Stimulated activated CD8-positive, alpha-beta memory T cell treated with anti-CD3 and anti-CD28 coated beads, Interleukin-4, amount 100 ng/mL, for 4 hours (primary cell): ENCODE results near the gene HDAC9.

ENCODE experiments used
- DNase-seq, 2 donors: peaks; one replicate each; pipeline ENCODE4 v3.0.0-alpha.2; 2020; ENCODE audit warnings: low read depth in 2 of 2, low spot score in 1 of 2

The HDAC9 gene

DNA sequence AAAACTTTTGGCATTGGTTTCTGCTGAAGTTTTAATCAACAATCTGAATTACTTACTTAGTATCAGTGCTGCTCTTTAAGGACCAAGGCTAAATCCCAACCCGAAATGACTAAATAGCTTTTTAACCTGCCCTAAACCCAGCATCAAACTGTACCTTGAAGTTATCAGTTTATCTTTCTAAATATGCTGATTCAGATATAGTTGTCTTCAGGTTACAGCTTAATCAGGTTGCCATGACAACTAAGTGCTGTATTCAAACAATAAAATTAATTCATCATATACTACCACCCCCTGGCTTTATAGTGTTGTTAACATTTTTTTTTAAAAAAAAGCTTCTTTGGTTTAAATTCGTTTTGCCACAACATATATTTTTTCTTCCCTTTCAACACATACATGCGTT is 382.3 kb downstream of the HDAC9 start:
- no peak for DNase-seq

- DNase-seq = no peak
Measured at GRCh38 chr7:18886832-18887231, 391.3 kb downstream of the HDAC9 start.

- DNase-seq = no peak
Measured at GRCh38 chr7:18889436-18889835, 393.9 kb downstream of the HDAC9 start.

DNA sequence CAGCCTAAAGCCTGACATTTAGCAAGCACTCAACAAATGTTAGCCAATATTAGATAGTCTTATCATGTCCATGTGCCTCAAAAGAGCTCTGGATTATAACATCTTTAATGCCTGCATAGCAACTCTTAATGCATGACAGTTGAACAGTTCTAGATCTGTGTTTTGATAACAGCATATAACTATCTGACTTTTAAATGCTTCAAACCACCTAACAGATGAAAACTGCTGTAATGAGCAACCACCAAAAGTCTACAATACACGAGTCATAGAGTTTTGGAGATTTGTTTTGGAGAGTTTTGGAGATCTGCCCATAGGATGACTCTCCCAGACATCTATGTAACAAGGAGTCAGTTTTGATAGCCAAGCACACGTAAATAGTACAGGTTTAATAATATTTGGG is 394.6 kb downstream of the HDAC9 start:
- DNase-seq = no peak

GRCh38 chr7:18890885-18891621 is 395.5 kb downstream of the HDAC9 start:
- DNase-seq = no peak

GRCh38 chr7:18893156-18893555 is 397.6 kb downstream of the HDAC9 start:
- no peak for DNase-seq

DNA sequence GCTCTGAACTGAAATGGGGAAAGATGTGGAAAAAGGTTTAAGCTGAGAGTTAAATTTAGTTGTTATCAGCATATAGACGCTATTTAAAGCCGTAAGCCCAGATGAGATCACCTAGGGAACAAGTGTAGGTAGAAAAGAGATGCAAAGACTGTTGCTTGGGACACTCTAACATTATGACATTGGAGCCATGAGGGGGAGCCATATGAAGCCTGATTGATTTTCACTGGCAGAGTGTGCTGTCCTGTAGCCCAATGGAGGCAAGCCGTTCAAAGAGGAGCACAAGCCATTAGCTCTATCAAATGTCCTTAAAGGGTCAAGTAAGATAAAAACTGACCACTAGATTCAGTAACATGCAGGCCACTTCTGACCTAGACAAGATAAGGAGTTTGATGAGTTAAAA is 398.6 kb downstream of the HDAC9 start:
- no peak for DNase-seq

GRCh38 chr7:18895456-18895855 is 399.9 kb downstream of the HDAC9 start:
- no peak for DNase-seq

DNA sequence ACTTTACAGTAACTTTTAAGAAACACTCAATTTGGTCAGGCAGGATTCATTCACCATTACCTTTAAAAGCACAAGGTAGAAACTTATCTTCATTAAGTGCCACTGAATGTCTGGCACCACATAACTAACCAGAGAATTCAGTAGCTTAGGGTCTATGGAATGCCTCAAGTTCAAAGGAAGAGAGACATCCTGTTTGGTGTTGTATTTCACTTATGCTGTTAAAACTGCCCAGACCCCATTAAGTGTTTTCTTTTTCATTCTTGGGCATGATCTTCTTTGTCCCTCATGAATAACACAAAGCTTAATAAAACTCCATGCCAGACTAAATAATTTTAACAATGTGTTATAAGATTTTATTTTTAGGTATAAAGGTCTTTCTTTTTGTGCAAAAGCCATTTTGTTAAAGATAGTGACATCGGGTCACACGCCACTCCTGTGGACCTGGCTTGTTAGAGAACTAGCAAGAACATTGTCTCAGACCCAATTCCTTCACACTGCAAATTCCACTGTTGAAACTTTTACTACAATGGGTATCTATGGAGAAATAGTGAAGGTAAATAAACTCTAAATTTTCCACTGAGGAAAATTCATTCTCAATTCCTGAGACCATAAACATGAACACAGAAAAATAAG is 400.9 kb downstream of the HDAC9 start:
- no peak for DNase-seq

- DNase-seq = no peak
Measured at GRCh38 chr7:18900236-18900635, 404.7 kb downstream of the HDAC9 start.

DNA sequence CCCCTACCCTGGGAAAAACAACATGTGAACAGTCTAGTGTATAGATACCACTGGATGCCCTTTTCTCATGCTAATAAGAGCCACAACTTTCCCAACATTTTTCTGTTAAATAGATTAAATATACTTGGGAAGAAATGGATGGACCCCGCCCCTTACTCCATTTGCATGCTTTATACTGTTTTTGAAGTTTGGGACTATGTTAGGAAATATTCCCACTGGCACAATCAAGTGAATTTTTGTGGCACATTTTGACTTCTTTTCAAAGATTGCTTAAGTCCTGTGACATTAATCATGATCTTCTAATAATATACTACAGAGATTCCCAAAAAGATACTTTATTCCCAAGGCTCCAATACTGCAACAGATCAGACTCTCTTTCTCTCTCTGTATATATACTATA is 405.3 kb downstream of the HDAC9 start:
- no peak for DNase-seq

DNA sequence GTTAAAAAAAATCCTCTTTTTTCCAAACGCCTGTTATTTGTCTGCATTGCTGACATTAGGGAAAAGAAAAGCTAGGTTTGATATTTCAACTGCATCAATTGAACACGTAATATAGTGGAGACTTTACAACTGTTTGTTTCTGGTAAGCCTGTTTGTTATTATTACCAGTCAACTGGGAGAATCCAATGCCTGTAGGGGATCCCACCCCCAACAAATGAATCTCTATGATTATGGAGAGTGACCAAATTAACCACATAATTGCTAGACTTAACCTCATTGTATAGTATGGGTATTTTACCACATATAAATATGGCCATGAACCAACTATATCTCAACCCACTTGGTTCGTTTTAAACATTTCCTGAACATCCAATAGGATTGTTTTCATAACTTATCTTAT is 405.8 kb downstream of the HDAC9 start:
- DNase-seq = no peak

GRCh38 chr7:18901982-18902421 is 406.5 kb downstream of the HDAC9 start:
- no peak for DNase-seq

DNA sequence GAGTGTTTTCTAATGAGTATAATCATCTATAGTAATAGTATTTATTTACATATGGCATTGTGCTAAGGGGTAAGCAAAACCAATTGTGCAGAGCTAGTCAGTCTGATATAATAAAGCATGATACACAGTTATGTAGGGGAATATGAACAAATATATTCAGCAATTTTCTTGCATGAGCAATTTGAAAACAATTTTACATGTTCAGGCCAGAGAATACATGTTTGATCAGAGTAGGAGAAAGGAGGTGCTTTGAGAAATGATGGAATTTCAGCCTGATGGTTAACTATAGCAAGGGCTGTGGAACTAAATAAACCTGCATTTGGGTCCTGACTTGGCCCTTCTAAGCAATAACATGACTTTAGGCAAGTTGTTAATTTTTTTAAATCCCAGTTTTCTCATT is 407.3 kb downstream of the HDAC9 start:
- DNase-seq = no peak

DNA sequence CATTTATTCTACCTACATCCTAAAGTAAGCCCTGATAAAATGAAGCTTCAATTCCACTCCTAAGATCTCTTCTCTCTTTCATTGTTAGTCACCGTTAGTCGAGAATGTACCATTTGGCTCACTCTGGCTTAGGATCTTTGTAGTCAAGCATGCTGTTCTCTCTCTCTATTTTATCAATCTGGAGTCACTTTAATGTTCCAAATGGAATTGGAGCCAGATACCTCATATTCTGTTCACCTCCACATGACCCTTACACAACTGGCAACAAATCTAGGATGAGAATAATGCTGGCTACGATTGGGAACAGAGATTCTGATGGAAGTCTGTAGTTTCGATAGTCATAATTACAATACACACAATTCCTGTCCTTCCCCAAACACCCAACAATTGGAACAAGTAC is 408.1 kb downstream of the HDAC9 start:
- no peak for DNase-seq

GRCh38 chr7:18905316-18905943 is 409.9 kb downstream of the HDAC9 start:
- DNase-seq = no peak

GRCh38 chr7:18906901-18907300 is 411.4 kb downstream of the HDAC9 start:
- DNase-seq = no peak

DNA sequence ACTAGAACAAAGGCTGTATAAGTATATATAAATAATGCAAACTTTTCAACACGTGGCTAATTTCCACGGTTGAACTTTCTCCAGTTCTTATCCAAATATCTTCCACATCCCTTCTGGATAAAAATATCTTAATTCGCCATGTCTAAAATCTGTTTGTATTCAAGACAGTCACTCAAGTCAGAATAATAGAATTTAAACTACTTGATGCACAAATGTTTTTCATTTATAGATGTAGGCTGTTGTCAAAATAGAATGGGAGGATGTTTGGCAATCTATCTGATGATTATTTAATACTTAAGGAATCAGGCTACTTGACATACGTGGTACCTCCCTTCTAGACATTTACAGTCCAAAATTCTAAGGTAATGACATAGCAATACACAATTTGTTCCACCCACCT is 417.6 kb downstream of the HDAC9 start:
- no peak for DNase-seq

DNA sequence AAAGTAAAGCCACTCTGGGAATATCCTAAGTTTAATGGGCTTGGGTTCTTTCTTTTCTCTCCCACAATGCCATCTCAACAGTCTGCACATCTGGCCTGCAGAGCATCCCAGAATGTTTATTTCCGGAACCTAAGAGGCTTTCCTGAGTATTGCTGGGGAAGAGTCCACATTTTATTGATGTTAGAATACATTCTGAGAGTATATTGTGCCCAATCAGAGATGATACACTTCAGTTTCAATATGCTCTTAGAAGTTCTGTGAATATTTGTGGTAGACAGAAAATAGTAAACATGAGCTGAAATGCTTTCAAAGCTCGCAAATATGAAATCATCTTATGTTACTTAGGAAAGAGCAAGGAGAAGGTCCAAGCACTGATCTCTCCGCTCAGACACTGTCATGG is 421.3 kb downstream of the HDAC9 start:
- DNase-seq = no peak

DNA sequence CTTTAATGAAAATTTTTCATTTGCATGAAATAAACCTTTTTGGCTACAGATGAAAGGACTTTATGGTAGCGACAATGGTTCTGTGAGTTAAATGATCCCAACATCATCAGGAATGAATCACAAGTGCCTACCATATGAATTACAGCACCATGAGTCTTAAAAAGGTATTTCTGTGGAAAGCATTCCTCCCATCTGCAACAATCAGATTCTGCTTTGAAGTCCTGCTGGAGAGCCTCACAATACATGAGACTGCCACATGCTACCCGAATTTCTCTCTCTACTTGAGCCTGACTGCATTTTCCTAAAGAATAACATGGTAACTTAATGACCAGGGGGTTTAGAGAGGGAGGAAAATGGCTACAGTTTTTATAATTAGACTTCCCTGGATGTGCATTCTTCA is 431.6 kb downstream of the HDAC9 start:
- DNase-seq = no peak

- no peak for DNase-seq
Measured at GRCh38 chr7:18936265-18936664, 440.7 kb downstream of the HDAC9 start.

DNA sequence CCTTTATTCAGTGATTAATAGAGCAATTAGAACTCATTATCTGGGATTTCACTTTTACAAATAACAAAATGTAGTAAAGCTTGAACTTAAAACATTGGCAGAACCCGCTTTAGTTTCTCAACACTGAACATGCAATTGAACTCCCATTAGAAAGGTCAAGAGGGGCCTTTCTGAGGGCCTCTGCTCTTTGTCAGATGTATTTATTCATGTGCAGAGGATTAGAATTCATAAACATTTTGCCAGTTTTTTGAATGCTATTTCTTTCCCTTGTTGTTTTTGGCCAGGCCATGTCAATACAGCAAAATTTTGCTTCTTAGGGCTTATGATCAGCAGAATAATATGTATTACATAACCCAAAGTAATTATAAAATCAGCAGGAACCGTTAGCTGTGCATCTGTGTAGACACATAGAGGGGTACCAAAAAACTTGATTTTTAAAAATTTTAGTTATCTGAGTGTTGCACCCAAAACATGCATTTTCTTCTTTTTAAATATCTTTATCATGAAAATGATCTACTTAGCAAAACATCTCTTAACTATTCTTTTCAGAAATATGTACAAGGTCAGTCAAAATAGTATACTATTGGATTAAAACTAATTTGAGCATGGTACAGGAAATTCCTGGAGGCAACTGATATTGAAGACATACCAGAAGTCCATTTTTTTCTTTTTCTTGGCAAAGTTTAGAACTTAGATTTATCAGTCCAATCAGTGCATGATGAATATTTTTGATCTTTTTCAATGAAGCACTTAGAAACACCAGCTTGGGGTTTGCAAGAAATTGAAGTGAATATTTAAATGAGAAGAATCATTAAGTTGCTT is 444.4 kb downstream of the HDAC9 start:
- DNase-seq = no peak
